ENCODE results near the gene TCF20.

Gene TCF20

GRCh38 chr22:42270510-42271190 is at the start of gene TCF20:
Gene TCF20 (minus strand): TSS chr22:42270653. CDS start chr22:42215305, 55,348 bp downstream.
- peak; percentile 79 for DNase-seq (ENCODE audit: low spot score)
- CTCF ChIA-PET = no interaction called here
- POLR2A ChIA-PET (ENCODE audit: low non-redundant PET) = no interaction called here
- H3K27ac ChIP-seq = peak within 1 kb of the TSS; percentile 92
- no peak for TF ChIP-seq CTCF (conservative IDR thresholded peaks at IDR 0.05; ENCODE audit: low read depth)

- no peak for TF ChIP-seq CTCF (conservative IDR thresholded peaks at IDR 0.05; ENCODE audit: low read depth)
- DNase-seq (ENCODE audit: low spot score) = no peak
- CTCF ChIA-PET = no interaction called here
- H3K27ac ChIP-seq = peak overlapping the region; percentile 99
- POLR2A ChIA-PET (ENCODE audit: low non-redundant PET) = no interaction called here
Observed at GRCh38 chr22:42319386-42319785, 48.9 kb upstream of the TCF20 start.

- DNase-seq (ENCODE audit: low spot score) = no peak
- no peak for TF ChIP-seq CTCF (conservative IDR thresholded peaks at IDR 0.05; ENCODE audit: low read depth)
- POLR2A ChIA-PET (ENCODE audit: low non-redundant PET) = no interaction called here
- H3K27ac ChIP-seq = peak overlapping the region; percentile 99
- CTCF ChIA-PET = no interaction called here
Observed at GRCh38 chr22:42318967-42319366, 48.5 kb upstream of the TCF20 start.

GRCh38 chr22:42317691-42318547 is 47.5 kb upstream of the TCF20 start:
- ChIA-PET CTCF (interaction anchor here (0.6 to 1.0 kb wide), 2 partner anchors 40 to 120 kb away, joined by 4 to 6 read pairs; no protein-coding TSS in a partner anchor), POLR2A (ENCODE audit: low non-redundant PET) (no interaction called here)
- no peak for TF ChIP-seq CTCF (conservative IDR thresholded peaks at IDR 0.05; ENCODE audit: low read depth)
- DNase-seq (ENCODE audit: low spot score) = peak; percentile 59
- H3K27ac ChIP-seq = peak overlapping the region; percentile 99

- peak; percentile 63 for DNase-seq (ENCODE audit: low spot score)
- CTCF ChIA-PET = interaction anchor here (0.7 to 1.0 kb wide), 2 partner anchors 121 to 571 kb away, joined by 3 to 6 read pairs; no protein-coding TSS in a partner anchor
- peak overlapping the region; percentile 99 for H3K27ac ChIP-seq
- POLR2A ChIA-PET (ENCODE audit: low non-redundant PET) = no interaction called here
- no peak for TF ChIP-seq CTCF (conservative IDR thresholded peaks at IDR 0.05; ENCODE audit: low read depth)
Observed at GRCh38 chr22:42317008-42317407, 46.6 kb upstream of the TCF20 start.

GRCh38 chr22:42315392-42315756 is 44.9 kb upstream of the TCF20 start:
- no peak for DNase-seq (ENCODE audit: low spot score)
- ChIA-PET POLR2A (ENCODE audit: low non-redundant PET) (no interaction called here), CTCF (no interaction called here)
- peak overlapping the region; percentile 99 for H3K27ac ChIP-seq
- no peak for TF ChIP-seq CTCF (conservative IDR thresholded peaks at IDR 0.05; ENCODE audit: low read depth)

Measured in RWPE1 (cell line).